GM21576 (cell line): ENCODE data around the gene CXCL6.

ENCODE experiments used
- ATAC-seq: cut with Tn5 transposase; IDR thresholded peaks from one replicate; pipeline ENCODE4 v1.9.1; 2021; ENCODE audit warnings: mild to moderate bottlenecking, moderate library complexity; ENCODE audit not compliant: unreplicated experiment

CXCL6 gene

GRCh38 chr4:73841243-73841925 lies 4.9 kb downstream of the CXCL6 start:
- ATAC-seq, result no peak

- ATAC-seq, result no peak
Observed at GRCh38 chr4:73842696-73843095, 6.2 kb downstream of the CXCL6 start.

- ATAC-seq, result no peak
Observed at GRCh38 chr4:73843369-73843768, 6.9 kb downstream of the CXCL6 start.

GRCh38 chr4:73844345-73844744 lies 7.9 kb downstream of the CXCL6 start:
- no peak for ATAC-seq

- no peak for ATAC-seq
Observed at GRCh38 chr4:73844806-73845205, 8.3 kb downstream of the CXCL6 start.

GRCh38 chr4:73847526-73848182 lies 11.2 kb downstream of the CXCL6 start:
- ATAC-seq, result no peak

- ATAC-seq, result no peak
Observed at GRCh38 chr4:73848183-73848777, 11.8 kb downstream of the CXCL6 start.

- ATAC-seq, result no peak
Observed at GRCh38 chr4:73850261-73850970, 13.9 kb downstream of the CXCL6 start.

GRCh38 chr4:73851293-73851692 lies 14.8 kb downstream of the CXCL6 start:
- no peak for ATAC-seq

GRCh38 chr4:73852771-73853170 lies 16.3 kb downstream of the CXCL6 start:
- ATAC-seq, result no peak

GRCh38 chr4:73853246-73853704 lies 16.8 kb downstream of the CXCL6 start, which contains the start of gene PF4V1:
TSS of gene PF4V1 (plus strand) at chr4:73853296. CDS start at chr4:73853363, 67 bp downstream.
- ATAC-seq, result no peak

- no peak for ATAC-seq
Observed at GRCh38 chr4:73853718-73854473, 17.4 kb downstream of the CXCL6 start.

- ATAC-seq, result no peak
Observed at GRCh38 chr4:73855406-73855805, 18.9 kb downstream of the CXCL6 start.

- ATAC-seq, result no peak
Observed at GRCh38 chr4:73856518-73856917, 20.0 kb downstream of the CXCL6 start.

GRCh38 chr4:73859614-73860088 lies 23.2 kb downstream of the CXCL6 start:
- no peak for ATAC-seq

GRCh38 chr4:73860181-73860580 lies 23.7 kb downstream of the CXCL6 start:
- ATAC-seq, result no peak

- ATAC-seq, result no peak
Observed at GRCh38 chr4:73860917-73861316, 24.4 kb downstream of the CXCL6 start.

- ATAC-seq, result no peak
Observed at GRCh38 chr4:73862322-73862721, 25.8 kb downstream of the CXCL6 start.

- ATAC-seq, result no peak
Observed at GRCh38 chr4:73864365-73864764, 27.9 kb downstream of the CXCL6 start.

- no peak for ATAC-seq
Observed at GRCh38 chr4:73864961-73865360, 28.5 kb downstream of the CXCL6 start.
